ENCODE measurements around the gene GTPBP2.

DNA sequence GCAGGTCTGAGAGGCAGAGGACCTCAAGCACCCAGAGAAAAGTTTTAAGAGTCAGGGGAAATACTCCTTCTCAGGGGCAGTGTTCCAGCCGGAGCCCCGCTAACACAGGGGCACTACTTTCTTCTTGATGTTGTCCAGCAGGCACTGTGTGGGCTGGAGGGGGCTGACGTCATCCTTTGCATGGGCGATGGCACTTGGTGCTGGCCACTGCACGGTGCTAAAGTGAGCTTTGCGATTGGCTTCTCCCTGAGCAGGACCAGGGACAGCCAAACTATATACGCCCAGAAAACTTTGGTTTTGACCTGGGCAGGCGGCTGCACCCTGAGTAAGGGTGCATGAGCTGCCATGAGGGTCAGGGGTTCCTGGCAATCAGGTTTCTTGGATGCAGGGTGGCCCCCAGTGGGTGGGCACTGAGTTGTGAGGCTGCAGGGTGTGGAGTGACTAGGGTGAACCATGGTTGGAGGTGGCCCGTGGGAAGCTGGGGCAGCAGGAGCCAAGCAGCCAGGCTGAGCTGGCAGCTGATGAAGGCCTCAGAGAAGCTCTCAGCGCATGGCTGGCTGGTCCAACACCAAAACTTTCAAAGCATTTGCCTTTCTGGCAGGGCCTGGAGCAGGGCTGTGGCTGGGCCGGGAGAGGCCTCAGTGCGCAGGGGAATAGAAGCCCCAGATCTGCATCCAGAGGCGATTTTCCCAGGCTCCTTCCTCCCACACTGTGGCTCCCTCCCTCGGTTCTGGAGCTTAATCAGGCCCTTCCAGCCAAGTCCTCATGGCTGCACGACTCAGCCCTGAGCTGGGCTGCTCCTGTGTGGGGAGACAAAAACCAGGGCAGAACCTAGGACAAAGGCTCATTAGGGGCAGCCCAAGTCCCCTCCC is 40.2 kb upstream of the GTPBP2 start:
- no peak for TF ChIP-seq POLR2A (IDR thresholded peaks at IDR 0.05; ENCODE audit: insufficient read depth in 1 of 2, low read depth in 2 of 2, low read length in 2 of 2)
- no peak for TF ChIP-seq ARNTL (CRISPR knock-in tag; IDR thresholded peaks at IDR 0.05)
- TF ChIP-seq MAZ (IDR thresholded peaks at IDR 0.05; ENCODE audit: borderline replicate concordance, low read depth, low read length) = no peak
- TF ChIP-seq MAZ (CRISPR knock-in tag; IDR thresholded peaks at IDR 0.05; ENCODE audit: low read depth) = no peak
- no peak for TF ChIP-seq KDM4B (CRISPR knock-in tag; IDR thresholded peaks at IDR 0.05)
- TF ChIP-seq ZNF724P (CRISPR knock-in tag; IDR thresholded peaks at IDR 0.05; ENCODE audit: borderline replicate concordance) = no peak
- no peak for TF ChIP-seq ZNF264 (CRISPR knock-in tag; IDR thresholded peaks at IDR 0.05)
- no peak for TF ChIP-seq PHF8 (CRISPR knock-in tag; IDR thresholded peaks at IDR 0.05)
- TF ChIP-seq HMGXB4 (CRISPR knock-in tag; IDR thresholded peaks at IDR 0.05; ENCODE audit: borderline replicate concordance in 1 of 2, low read depth in 1 of 2) = no peak
- TF ChIP-seq ZFP37 (CRISPR knock-in tag; IDR thresholded peaks at IDR 0.05; ENCODE audit: borderline replicate concordance) = no peak
- TF ChIP-seq ZNF468 (CRISPR knock-in tag; IDR thresholded peaks at IDR 0.05) = no peak
- TF ChIP-seq, protein P1, sequence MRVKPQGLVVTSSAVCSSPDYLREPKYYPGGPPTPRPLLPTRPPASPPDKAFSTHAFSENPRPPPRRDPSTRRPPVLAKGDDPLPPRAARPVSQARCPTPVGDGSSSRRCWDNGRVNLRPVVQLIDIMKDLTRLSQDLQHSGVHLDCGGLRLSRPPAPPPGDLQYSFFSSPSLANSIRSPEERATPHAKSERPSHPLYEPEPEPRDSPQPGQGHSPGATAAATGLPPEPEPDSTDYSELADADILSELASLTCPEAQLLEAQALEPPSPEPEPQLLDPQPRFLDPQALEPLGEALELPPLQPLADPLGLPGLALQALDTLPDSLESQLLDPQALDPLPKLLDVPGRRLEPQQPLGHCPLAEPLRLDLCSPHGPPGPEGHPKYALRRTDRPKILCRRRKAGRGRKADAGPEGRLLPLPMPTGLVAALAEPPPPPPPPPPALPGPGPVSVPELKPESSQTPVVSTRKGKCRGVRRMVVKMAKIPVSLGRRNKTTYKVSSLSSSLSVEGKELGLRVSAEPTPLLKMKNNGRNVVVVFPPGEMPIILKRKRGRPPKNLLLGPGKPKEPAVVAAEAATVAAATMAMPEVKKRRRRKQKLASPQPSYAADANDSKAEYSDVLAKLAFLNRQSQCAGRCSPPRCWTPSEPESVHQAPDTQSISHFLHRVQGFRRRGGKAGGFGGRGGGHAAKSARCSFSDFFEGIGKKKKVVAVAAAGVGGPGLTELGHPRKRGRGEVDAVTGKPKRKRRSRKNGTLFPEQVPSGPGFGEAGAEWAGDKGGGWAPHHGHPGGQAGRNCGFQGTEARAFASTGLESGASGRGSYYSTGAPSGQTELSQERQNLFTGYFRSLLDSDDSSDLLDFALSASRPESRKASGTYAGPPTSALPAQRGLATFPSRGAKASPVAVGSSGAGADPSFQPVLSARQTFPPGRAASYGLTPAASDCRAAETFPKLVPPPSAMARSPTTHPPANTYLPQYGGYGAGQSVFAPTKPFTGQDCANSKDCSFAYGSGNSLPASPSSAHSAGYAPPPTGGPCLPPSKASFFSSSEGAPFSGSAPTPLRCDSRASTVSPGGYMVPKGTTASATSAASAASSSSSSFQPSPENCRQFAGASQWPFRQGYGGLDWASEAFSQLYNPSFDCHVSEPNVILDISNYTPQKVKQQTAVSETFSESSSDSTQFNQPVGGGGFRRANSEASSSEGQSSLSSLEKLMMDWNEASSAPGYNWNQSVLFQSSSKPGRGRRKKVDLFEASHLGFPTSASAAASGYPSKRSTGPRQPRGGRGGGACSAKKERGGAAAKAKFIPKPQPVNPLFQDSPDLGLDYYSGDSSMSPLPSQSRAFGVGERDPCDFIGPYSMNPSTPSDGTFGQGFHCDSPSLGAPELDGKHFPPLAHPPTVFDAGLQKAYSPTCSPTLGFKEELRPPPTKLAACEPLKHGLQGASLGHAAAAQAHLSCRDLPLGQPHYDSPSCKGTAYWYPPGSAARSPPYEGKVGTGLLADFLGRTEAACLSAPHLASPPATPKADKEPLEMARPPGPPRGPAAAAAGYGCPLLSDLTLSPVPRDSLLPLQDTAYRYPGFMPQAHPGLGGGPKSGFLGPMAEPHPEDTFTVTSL (CRISPR knock-in tag; IDR thresholded peaks at IDR 0.05; ENCODE audit: borderline replicate concordance) = no peak
